ENCODE results near the gene P2RY6. TPM values are rescaled to one million over a fixed set of nuclear protein-coding genes. Genes with fewer than 3 reads are reported as not detected.
A peak's percentile ranks its signal among the peaks of the same experiment; 100 is the strongest.

Gene P2RY6
- total RNA-seq, 4 donors from 2014 or later: 1.8 to 2.8 (median 2.3) TPM

DNA sequence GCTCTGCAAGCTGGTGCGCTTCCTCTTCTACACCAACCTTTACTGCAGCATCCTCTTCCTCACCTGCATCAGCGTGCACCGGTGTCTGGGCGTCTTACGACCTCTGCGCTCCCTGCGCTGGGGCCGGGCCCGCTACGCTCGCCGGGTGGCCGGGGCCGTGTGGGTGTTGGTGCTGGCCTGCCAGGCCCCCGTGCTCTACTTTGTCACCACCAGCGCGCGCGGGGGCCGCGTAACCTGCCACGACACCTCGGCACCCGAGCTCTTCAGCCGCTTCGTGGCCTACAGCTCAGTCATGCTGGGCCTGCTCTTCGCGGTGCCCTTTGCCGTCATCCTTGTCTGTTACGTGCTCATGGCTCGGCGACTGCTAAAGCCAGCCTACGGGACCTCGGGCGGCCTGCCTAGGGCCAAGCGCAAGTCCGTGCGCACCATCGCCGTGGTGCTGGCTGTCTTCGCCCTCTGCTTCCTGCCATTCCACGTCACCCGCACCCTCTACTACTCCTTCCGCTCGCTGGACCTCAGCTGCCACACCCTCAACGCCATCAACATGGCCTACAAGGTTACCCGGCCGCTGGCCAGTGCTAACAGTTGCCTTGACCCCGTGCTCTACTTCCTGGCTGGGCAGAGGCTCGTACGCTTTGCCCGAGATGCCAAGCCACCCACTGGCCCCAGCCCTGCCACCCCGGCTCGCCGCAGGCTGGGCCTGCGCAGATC, 37.5 kb upstream of the P2RY6 start:
- Histone ChIP-seq H3K36me3 (no peaks in the 10 kb centered on the region), H3K4me3 (no peak overlapping the region), H3K9me3 (no peaks in the 10 kb centered on the region), H3K4me1 (peaks cover 0 to 13% (median 0%) of the 10 kb centered on the region in 3 donors), H3K27ac (no peak overlapping the region), H3K27me3 (no peaks in the 10 kb centered on the region)
- ATAC-seq: no peak
- WGBS, 2 donors (ENCODE audit: low coverage in 1 of 2): 96% methylated on average over 4 of the region's 56 CpGs; no CpG with 5 or more reads in 1 of the 2 donors
- no peak for TF ChIP-seq EP300 (IDR thresholded peaks at IDR 0.05)
- no peak for TF ChIP-seq POLR2AphosphoS5 (IDR thresholded peaks at IDR 0.05)
- TF ChIP-seq POLR2A (IDR thresholded peaks at IDR 0.05): no peak
- TF ChIP-seq, protein P1, sequence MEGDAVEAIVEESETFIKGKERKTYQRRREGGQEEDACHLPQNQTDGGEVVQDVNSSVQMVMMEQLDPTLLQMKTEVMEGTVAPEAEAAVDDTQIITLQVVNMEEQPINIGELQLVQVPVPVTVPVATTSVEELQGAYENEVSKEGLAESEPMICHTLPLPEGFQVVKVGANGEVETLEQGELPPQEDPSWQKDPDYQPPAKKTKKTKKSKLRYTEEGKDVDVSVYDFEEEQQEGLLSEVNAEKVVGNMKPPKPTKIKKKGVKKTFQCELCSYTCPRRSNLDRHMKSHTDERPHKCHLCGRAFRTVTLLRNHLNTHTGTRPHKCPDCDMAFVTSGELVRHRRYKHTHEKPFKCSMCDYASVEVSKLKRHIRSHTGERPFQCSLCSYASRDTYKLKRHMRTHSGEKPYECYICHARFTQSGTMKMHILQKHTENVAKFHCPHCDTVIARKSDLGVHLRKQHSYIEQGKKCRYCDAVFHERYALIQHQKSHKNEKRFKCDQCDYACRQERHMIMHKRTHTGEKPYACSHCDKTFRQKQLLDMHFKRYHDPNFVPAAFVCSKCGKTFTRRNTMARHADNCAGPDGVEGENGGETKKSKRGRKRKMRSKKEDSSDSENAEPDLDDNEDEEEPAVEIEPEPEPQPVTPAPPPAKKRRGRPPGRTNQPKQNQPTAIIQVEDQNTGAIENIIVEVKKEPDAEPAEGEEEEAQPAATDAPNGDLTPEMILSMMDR (IDR thresholded peaks at IDR 0.05): no peak

DNA sequence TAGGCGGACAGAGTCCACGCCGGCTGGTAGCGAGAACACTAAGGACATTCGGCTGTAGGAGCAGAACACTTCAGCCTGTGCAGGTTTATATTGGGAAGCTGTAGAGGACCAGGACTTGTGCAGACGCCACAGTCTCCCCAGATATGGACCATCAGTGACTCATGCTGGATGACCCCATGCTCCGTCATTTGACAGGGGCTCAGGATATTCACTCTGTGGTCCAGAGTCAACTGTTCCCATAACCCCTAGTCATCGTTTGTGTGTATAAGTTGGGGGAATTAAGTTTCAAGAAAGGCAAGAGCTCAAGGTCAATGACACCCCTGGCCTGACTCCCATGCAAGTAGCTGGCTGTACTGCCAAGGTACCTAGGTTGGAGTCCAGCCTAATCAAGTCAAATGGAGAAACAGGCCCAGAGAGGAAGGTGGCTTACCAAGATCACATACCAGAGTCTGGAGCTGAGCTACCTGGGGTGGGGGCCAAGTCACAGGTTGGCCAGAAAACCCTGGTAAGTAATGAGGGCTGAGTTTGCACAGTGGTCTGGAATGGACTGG, 36.8 kb upstream of the P2RY6 start:
- no peak for TF ChIP-seq POLR2A (IDR thresholded peaks at IDR 0.05)
- no peak for TF ChIP-seq POLR2AphosphoS5 (IDR thresholded peaks at IDR 0.05)
- TF ChIP-seq EP300 (IDR thresholded peaks at IDR 0.05): no peak
- TF ChIP-seq, protein P1 (IDR thresholded peaks at IDR 0.05): no peak
- no peak for ATAC-seq
- Histone ChIP-seq H3K4me3 (no peak overlapping the region), H3K27me3 (no peaks in the 10 kb centered on the region), H3K9me3 (no peaks in the 10 kb centered on the region), H3K36me3 (no peaks in the 10 kb centered on the region), H3K27ac (no peak overlapping the region), H3K4me1 (peaks cover 0 to 15% (median 6%) of the 10 kb centered on the region in 3 donors)
- WGBS, 2 donors (ENCODE audit: low coverage in 1 of 2): no CpG with 5 or more reads among the region's 8 CpGs

DNA sequence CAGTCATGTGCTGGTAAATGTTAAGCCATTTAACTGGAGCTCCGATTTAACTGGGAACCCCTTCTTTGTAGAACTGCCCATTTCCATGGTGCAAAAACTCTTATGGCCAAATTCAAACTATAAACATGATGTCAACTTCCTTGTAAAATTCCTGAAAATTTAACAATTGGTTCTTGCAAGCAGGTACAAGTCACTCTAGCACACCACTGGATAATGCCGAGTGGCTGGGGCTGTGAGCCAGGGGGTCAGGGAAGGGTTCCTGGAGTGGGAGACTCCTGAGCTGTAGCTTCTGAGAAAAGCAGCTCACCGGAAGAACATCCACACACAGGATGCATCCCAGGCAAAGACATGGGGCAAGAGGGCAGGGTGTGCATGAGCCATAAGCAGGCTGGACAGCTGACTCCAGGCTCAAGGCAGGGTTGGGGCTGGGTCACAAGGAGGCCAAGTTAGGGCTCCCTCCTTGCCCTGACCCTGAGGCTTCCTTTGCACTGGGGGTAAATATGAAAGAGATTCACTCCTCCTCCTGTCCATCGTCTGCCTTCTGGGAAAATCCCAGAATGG, 35.9 kb upstream of the P2RY6 start:
- no peaks in the 10 kb centered on the region for H3K36me3 ChIP-seq
- H3K27me3 ChIP-seq: no peaks in the 10 kb centered on the region
- H3K27ac ChIP-seq: no peak overlapping the region
- 88 to 93% methylated on average over 1 to 2 of the region's 4 CpGs for WGBS, 2 donors (ENCODE audit: low coverage in 1 of 2)
- TF ChIP-seq, protein P1 (IDR thresholded peaks at IDR 0.05): no peak
- TF ChIP-seq POLR2A (IDR thresholded peaks at IDR 0.05) (no peak), POLR2AphosphoS5 (IDR thresholded peaks at IDR 0.05) (no peak), EP300 (IDR thresholded peaks at IDR 0.05) (no peak)
- no peak overlapping the region for H3K4me3 ChIP-seq
- no peaks in the 10 kb centered on the region for H3K9me3 ChIP-seq
- ATAC-seq: no peak
- H3K4me1 ChIP-seq: peaks cover 0 to 20% (median 9%) of the 10 kb centered on the region in 3 donors

DNA sequence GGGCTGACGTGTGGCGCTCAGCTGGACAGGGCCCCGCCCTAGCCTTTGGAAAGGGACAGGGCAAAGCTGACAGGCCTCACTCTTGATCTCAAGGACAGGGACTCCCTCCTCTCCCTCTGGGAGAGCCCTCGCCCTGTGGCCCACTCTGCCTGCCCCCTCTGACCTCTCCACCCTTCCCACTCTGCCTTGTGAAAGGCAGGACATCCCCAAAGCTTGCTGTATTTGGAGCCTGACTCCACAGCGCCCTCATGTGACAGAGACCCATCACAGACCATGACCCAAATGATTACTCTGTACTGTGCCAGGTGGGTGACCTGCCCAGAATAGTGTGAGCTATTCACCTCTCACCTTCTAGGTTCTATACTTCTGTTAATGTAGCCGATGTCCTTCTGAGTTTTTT, 35.3 kb upstream of the P2RY6 start:
- no peak for TF ChIP-seq POLR2A (IDR thresholded peaks at IDR 0.05)
- TF ChIP-seq, protein P1 (IDR thresholded peaks at IDR 0.05): peak in 2 of 4 experiments; percentile 11 to 36
- ATAC-seq: no peak
- Histone ChIP-seq H3K4me1 (peaks cover 0 to 22% (median 9%) of the 10 kb centered on the region in 3 donors), H3K9me3 (no peaks in the 10 kb centered on the region), H3K4me3 (no peak overlapping the region), H3K27ac (no peak overlapping the region), H3K27me3 (no peaks in the 10 kb centered on the region), H3K36me3 (no peaks in the 10 kb centered on the region)
- 44 to 86% methylated on average over 2 to 6 of the region's 6 CpGs for WGBS, 2 donors (ENCODE audit: low coverage in 1 of 2)
